ENCODE data around the gene KCNC4.

The KCNC4 gene

GRCh38 chr1:110218137-110218536 lies 8.0 kb downstream of the KCNC4 start:
- Histone ChIP-seq H3K27me3 (peaks cover 6% of the 10 kb centered on the region; the same call in 1 of the 2 replicates), H3K4me1 (no peaks in the 10 kb centered on the region), H3K4me2 (no peak overlapping the region), H3K9ac (no peak overlapping the region), H3K9me3 (no peaks in the 10 kb centered on the region), H3K27ac (no peak overlapping the region), H3K36me3 (no peaks in the 10 kb centered on the region; the same call in 1 of the 2 replicates), H3K4me3 (no peak overlapping the region), H4K20me1 (peaks cover 73% of the 10 kb centered on the region)
- TF ChIP-seq Cebpa-rat (IDR thresholded peaks at IDR 0.05): no peak

GRCh38 chr1:110218739-110219138 lies 8.6 kb downstream of the KCNC4 start:
- Histone ChIP-seq H3K27ac (no peak overlapping the region), H3K4me2 (no peak overlapping the region), H3K4me3 (no peak overlapping the region), H3K36me3 (peaks cover 6% of the 10 kb centered on the region), H3K9me3 (no peaks in the 10 kb centered on the region), H3K4me1 (no peaks in the 10 kb centered on the region), H3K9ac (no peak overlapping the region), H3K27me3 (0 out of 2 replicates have a peak, but pooled peaks cover under 1% of the 10 kb centered on the region), H4K20me1 (peaks cover 67% of the 10 kb centered on the region)
- TF ChIP-seq Cebpa-rat (IDR thresholded peaks at IDR 0.05): no peak

- no peak for TF ChIP-seq Cebpa-rat (IDR thresholded peaks at IDR 0.05)
- Histone ChIP-seq H3K4me1 (no peaks in the 10 kb centered on the region), H3K4me3 (no peak overlapping the region), H3K9ac (no peak overlapping the region), H3K36me3 (peaks cover 15% of the 10 kb centered on the region), H3K9me3 (no peaks in the 10 kb centered on the region), H3K27ac (no peak overlapping the region), H3K4me2 (no peak overlapping the region), H3K27me3 (no peaks in the 10 kb centered on the region), H4K20me1 (peaks cover 51% of the 10 kb centered on the region)
Measured at GRCh38 chr1:110220324-110220723, 10.2 kb downstream of the KCNC4 start.

GRCh38 chr1:110221119-110221518 lies 11.0 kb downstream of the KCNC4 start:
- peaks cover 15% of the 10 kb centered on the region for H3K36me3 ChIP-seq
- no peak overlapping the region for H3K4me3 ChIP-seq
- H3K4me1 ChIP-seq: no peaks in the 10 kb centered on the region

GRCh38 chr1:110223127-110223526 lies 13.0 kb downstream of the KCNC4 start:
- H3K9me3 ChIP-seq: no peaks in the 10 kb centered on the region
- H3K36me3 ChIP-seq: peaks cover 22% of the 10 kb centered on the region
- no peaks in the 10 kb centered on the region for H3K27me3 ChIP-seq
- H3K4me1 ChIP-seq: no peaks in the 10 kb centered on the region
- no peak for TF ChIP-seq Cebpa-rat (IDR thresholded peaks at IDR 0.05)
- no peak overlapping the region for H3K9ac ChIP-seq
- H3K4me3 ChIP-seq: no peak overlapping the region
- H3K27ac ChIP-seq: no peak overlapping the region
- peaks cover 26% of the 10 kb centered on the region for H4K20me1 ChIP-seq
- no peak overlapping the region for H3K4me2 ChIP-seq

More at GRCh38 chr1:110221119-110221518, 11.0 kb downstream of the KCNC4 start:
- peaks cover 43% of the 10 kb centered on the region for H4K20me1 ChIP-seq
- no peak overlapping the region for H3K4me2 ChIP-seq
- TF ChIP-seq Cebpa-rat (IDR thresholded peaks at IDR 0.05): no peak
- H3K27me3 ChIP-seq: no peaks in the 10 kb centered on the region
- no peaks in the 10 kb centered on the region for H3K9me3 ChIP-seq
- H3K27ac ChIP-seq: no peak overlapping the region
- no peak overlapping the region for H3K9ac ChIP-seq

- H3K4me2 ChIP-seq: no peak overlapping the region
- H3K9ac ChIP-seq: no peak overlapping the region
- no peaks in the 10 kb centered on the region for H3K4me1 ChIP-seq
- no peaks in the 10 kb centered on the region for H3K9me3 ChIP-seq
- H3K27me3 ChIP-seq: no peaks in the 10 kb centered on the region
- H4K20me1 ChIP-seq: peaks cover 22% of the 10 kb centered on the region; the same call in 1 of the 2 replicates
- H3K27ac ChIP-seq: no peak overlapping the region
- H3K4me3 ChIP-seq: no peak overlapping the region
- peaks cover 22% of the 10 kb centered on the region for H3K36me3 ChIP-seq
- TF ChIP-seq Cebpa-rat (IDR thresholded peaks at IDR 0.05): no peak
Measured at GRCh38 chr1:110223581-110223980, 13.5 kb downstream of the KCNC4 start.

GRCh38 chr1:110224240-110224995 lies 14.3 kb downstream of the KCNC4 start:
- no peak overlapping the region for H3K9ac ChIP-seq

GRCh38 chr1:110225212-110225611 lies 15.1 kb downstream of the KCNC4 start:
- Histone ChIP-seq H3K4me3 (no peak overlapping the region), H4K20me1 (peaks cover 7% of the 10 kb centered on the region; the same call in 1 of the 2 replicates), H3K36me3 (peaks cover 22% of the 10 kb centered on the region), H3K27me3 (no peaks in the 10 kb centered on the region), H3K9ac (no peak overlapping the region), H3K4me1 (peaks cover 1% of the 10 kb centered on the region; the same call in 1 of the 2 replicates), H3K4me2 (no peak overlapping the region), H3K9me3 (no peaks in the 10 kb centered on the region), H3K27ac (no peak overlapping the region)
- TF ChIP-seq Cebpa-rat (IDR thresholded peaks at IDR 0.05): no peak

More at GRCh38 chr1:110224240-110224995, 14.3 kb downstream of the KCNC4 start:
- TF ChIP-seq Cebpa-rat (IDR thresholded peaks at IDR 0.05): no peak
- no peaks in the 10 kb centered on the region for H3K27me3 ChIP-seq
- no peaks in the 10 kb centered on the region for H3K9me3 ChIP-seq
- H3K4me1 ChIP-seq: no peaks in the 10 kb centered on the region
- peaks cover 14% of the 10 kb centered on the region; the same call in 1 of the 2 replicates for H4K20me1 ChIP-seq
- H3K4me2 ChIP-seq: no peak overlapping the region
- H3K36me3 ChIP-seq: peaks cover 22% of the 10 kb centered on the region
- no peak overlapping the region for H3K4me3 ChIP-seq
- no peak overlapping the region for H3K27ac ChIP-seq

- Histone ChIP-seq H3K27ac (no peak overlapping the region), H3K4me3 (no peak overlapping the region)
Measured at GRCh38 chr1:110225756-110226404, 15.8 kb downstream of the KCNC4 start.

GRCh38 chr1:110227774-110228173 lies 17.7 kb downstream of the KCNC4 start:
- Histone ChIP-seq H3K27me3 (no peaks in the 10 kb centered on the region), H3K4me3 (no peak overlapping the region), H3K9ac (no peak overlapping the region), H3K27ac (no peak overlapping the region), H3K9me3 (no peaks in the 10 kb centered on the region), H3K4me1 (peaks cover 11% of the 10 kb centered on the region), H3K36me3 (peaks cover 22% of the 10 kb centered on the region), H4K20me1 (no peaks in the 10 kb centered on the region; the same call in 1 of the 2 replicates), H3K4me2 (no peak overlapping the region)
- TF ChIP-seq Cebpa-rat (IDR thresholded peaks at IDR 0.05): no peak

More at GRCh38 chr1:110225756-110226404, 15.8 kb downstream of the KCNC4 start:
- Histone ChIP-seq H3K36me3 (peaks cover 22% of the 10 kb centered on the region), H3K9me3 (no peaks in the 10 kb centered on the region), H3K27me3 (no peaks in the 10 kb centered on the region), H3K4me1 (peaks cover 8% of the 10 kb centered on the region), H3K4me2 (no peak overlapping the region), H4K20me1 (peaks cover 7% of the 10 kb centered on the region; the same call in 1 of the 2 replicates), H3K9ac (no peak overlapping the region)
- TF ChIP-seq Cebpa-rat (IDR thresholded peaks at IDR 0.05): no peak

Measured in BLaER1 (cell line).